CD14-positive monocyte (primary cell): Measurements from ENCODE around the gene DLX5. TPM values are rescaled to one million over a fixed set of nuclear protein-coding genes. Genes with fewer than 3 reads are reported as not detected.

Experiments used
- DNase-seq, 3 donors: peaks; one replicate each; pipeline ENCODE4 v3.0.0-alpha.2; 2011 to 2022
- H2AFZ ChIP-seq: 2 replicates; pipeline ENCODE4 v1.6.0; 2012; ENCODE audit warnings: mild to moderate bottlenecking, low read depth, low read length, inconsistent platforms; ENCODE audit not compliant: insufficient read depth, poor library complexity, severe bottlenecking
- H3K27ac ChIP-seq, 2 donors: 1 replicate in 1 of 2; 2 replicates in 1 of 2; pipeline ENCODE4 v1.5.1; 2012 to 2013; ENCODE audit warnings: low read length in 2 of 2, control low read depth in 1 of 2, inconsistent platforms in 1 of 2, low read depth in 1 of 2, mild to moderate bottlenecking in 1 of 2
- H3K27me3 ChIP-seq, 2 donors: one replicate each; pipeline versions ENCODE4 v1.6.0 to v1.6.1; 2011 to 2013; ENCODE audit warnings: low read length in 2 of 2; ENCODE audit not compliant: control insufficient read depth in 2 of 2, insufficient read depth in 2 of 2
- H3K36me3 ChIP-seq, 2 donors: replicated peaks in 1 of 2; 1 replicate in 1 of 2; 2 replicates in 1 of 2; pipeline versions ENCODE4 v1.5.1 to v1.6.1; 2012 to 2013; ENCODE audit warnings: low read length in 2 of 2, control low read depth in 1 of 2, inconsistent platforms in 1 of 2, mild to moderate bottlenecking in 1 of 2; ENCODE audit not compliant: insufficient read depth in 2 of 2, control insufficient read depth in 1 of 2
- H3K4me1 ChIP-seq, 2 donors: 1 replicate in 1 of 2; 2 replicates in 1 of 2; pipeline versions ENCODE4 v1.5.1 to v1.6.1; 2012 to 2013; ENCODE audit warnings: low read length in 2 of 2, control low read depth in 1 of 2, inconsistent platforms in 1 of 2, mild to moderate bottlenecking in 1 of 2, moderate library complexity in 1 of 2; ENCODE audit not compliant: insufficient read depth in 2 of 2, control insufficient read depth in 1 of 2
- H3K4me2 ChIP-seq: replicated peaks from 2 replicates; pipeline ENCODE3; 2012; ENCODE audit warnings: low read length, moderate library complexity, mild to moderate bottlenecking; ENCODE audit not compliant: poor library complexity, severe bottlenecking; ENCODE audit errors: extremely low read depth
- H3K4me3 ChIP-seq, 3 experiments: fragments of 200-600 bp in 1 of 3; sonication (generic) in 1 of 3; replicated peaks in 1 of 3; 1 replicate in 2 of 3; 2 replicates in 1 of 3; pipeline ENCODE4 v1.5.1; 2011 to 2013; ENCODE audit warnings: low read length in 3 of 3, mild to moderate bottlenecking in 3 of 3, control low read depth in 2 of 3, low read depth in 2 of 3, inconsistent platforms in 1 of 3, moderate library complexity in 1 of 3
- H3K79me2 ChIP-seq: 2 replicates; pipeline ENCODE4 v1.6.0; 2012; ENCODE audit warnings: mild to moderate bottlenecking, control low read depth, inconsistent platforms, low read length, moderate library complexity; ENCODE audit not compliant: insufficient read depth
- H3K9ac ChIP-seq: 2 replicates; pipeline ENCODE4 v1.6.0; 2017; ENCODE audit warnings: low read length, mild to moderate bottlenecking; ENCODE audit not compliant: insufficient read depth, poor library complexity, severe bottlenecking
- H3K9me3 ChIP-seq, 2 donors: replicated peaks in 1 of 2; 1 replicate in 1 of 2; 2 replicates in 1 of 2; pipeline versions ENCODE4 v1.5.1 to v1.6.1; 2012 to 2013; ENCODE audit warnings: low read length in 2 of 2, control low read depth in 1 of 2; ENCODE audit not compliant: control insufficient read depth in 1 of 2, insufficient read depth in 1 of 2
- H4K20me1 ChIP-seq: 2 replicates; pipeline ENCODE4 v1.6.0; 2012; ENCODE audit warnings: mild to moderate bottlenecking, low read length, control low read depth, moderate library complexity; ENCODE audit not compliant: insufficient read depth
- H3K27ac Mint-ChIP-seq, 7 donors: one replicate each; pipeline ENCODE4 v1.8.0; 2020; ENCODE audit warnings: mild to moderate bottlenecking in 7 of 7, mixed read lengths in 7 of 7, moderate library complexity in 6 of 7, inconsistent platforms in 2 of 7
- H3K27me3 Mint-ChIP-seq, 3 donors: one replicate each; pipeline ENCODE4 v1.8.0; 2021 to 2022; ENCODE audit warnings: low read depth in 3 of 3, mild to moderate bottlenecking in 3 of 3, mixed read lengths in 3 of 3, moderate library complexity in 3 of 3, inconsistent platforms in 1 of 3
- H3K36me3 Mint-ChIP-seq, 2 donors: one replicate each; pipeline ENCODE4 v1.8.0; 2020; ENCODE audit warnings: mixed read lengths in 2 of 2, inconsistent platforms in 1 of 2, mild to moderate bottlenecking in 1 of 2
- H3K4me1 Mint-ChIP-seq: one replicate; pipeline ENCODE4 v1.8.0; 2020; ENCODE audit warnings: mild to moderate bottlenecking, mixed read lengths
- H3K4me3 Mint-ChIP-seq, 2 donors: one replicate each; pipeline ENCODE4 v1.8.0; 2020; ENCODE audit warnings: mild to moderate bottlenecking in 2 of 2, mixed read lengths in 2 of 2, moderate library complexity in 1 of 2
- H3K9me3 Mint-ChIP-seq, 7 donors: one replicate each; pipeline ENCODE4 v1.8.0; 2020 to 2022; ENCODE audit warnings: mixed read lengths in 7 of 7, mild to moderate bottlenecking in 6 of 7, moderate library complexity in 6 of 7, inconsistent platforms in 2 of 7
- WGBS: methylation state at CpG from one replicate; pipeline ENCODE4 v1.1.5; 2013; ENCODE audit warnings: missing lambda C conversion rate; ENCODE audit not compliant: insufficient coverage; 5-methylcytosine and 5-hydroxymethylcytosine counted together
- intact Hi-C, 2 donors: fragments of 100-400 bp; cut with micrococcal nuclease; formaldehyde crosslinking; loops; one replicate each; pipeline versions ENCODE4 v1.15.0 to v1.15.1; 2023
- polyA plus RNA-seq, 3 donors: library from polyadenylated mRNA; depleted of rRNA in 1 of 3; unstranded in 2 of 3; stranded (reverse) in 1 of 3; fragments of 300-500 nt in 2 of 3; fragments of >200 nt in 1 of 3; fragmentation: Illumina TruSeq in 2 of 3; gene quantifications; 1 replicate in 2 of 3; 2 replicates in 1 of 3; pipeline ENCODE4 v1.2.3, GENCODE V29; 2012 to 2021
- TF ChIP-seq, protein P1 (sequence below): fragments of 200-600 bp; IDR thresholded peaks from one replicate; pipeline ENCODE4 v1.8.0; 2022; ENCODE audit warnings: antibody characterized with exemption, mild to moderate bottlenecking

DLX5 gene
- polyA plus RNA-seq, 3 donors, result not detected

DNA sequence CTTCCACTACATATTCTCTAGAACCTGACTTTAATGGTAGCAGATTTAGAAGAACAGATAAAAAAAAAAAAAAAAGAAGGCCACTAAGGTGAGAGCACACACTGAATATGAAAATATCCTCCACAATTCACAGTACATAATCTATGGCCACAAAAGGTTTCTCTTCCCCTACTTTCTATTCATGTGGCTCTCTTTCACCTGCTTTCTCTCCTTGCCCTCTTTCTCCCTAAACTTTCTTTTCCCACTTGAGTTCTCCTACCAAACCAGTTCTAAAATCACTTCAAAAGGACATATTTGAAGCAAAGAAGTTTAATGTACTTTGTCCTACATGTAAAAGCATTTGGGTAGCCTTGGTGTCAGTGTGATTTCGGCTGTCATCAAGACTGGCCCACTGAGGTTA lies 37.7 kb downstream of the DLX5 start:
- no peak overlapping the region for H3K9ac ChIP-seq
- H3K36me3 ChIP-seq, result no peaks in the 10 kb centered on the region
- TF ChIP-seq, protein P1, sequence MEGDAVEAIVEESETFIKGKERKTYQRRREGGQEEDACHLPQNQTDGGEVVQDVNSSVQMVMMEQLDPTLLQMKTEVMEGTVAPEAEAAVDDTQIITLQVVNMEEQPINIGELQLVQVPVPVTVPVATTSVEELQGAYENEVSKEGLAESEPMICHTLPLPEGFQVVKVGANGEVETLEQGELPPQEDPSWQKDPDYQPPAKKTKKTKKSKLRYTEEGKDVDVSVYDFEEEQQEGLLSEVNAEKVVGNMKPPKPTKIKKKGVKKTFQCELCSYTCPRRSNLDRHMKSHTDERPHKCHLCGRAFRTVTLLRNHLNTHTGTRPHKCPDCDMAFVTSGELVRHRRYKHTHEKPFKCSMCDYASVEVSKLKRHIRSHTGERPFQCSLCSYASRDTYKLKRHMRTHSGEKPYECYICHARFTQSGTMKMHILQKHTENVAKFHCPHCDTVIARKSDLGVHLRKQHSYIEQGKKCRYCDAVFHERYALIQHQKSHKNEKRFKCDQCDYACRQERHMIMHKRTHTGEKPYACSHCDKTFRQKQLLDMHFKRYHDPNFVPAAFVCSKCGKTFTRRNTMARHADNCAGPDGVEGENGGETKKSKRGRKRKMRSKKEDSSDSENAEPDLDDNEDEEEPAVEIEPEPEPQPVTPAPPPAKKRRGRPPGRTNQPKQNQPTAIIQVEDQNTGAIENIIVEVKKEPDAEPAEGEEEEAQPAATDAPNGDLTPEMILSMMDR, result no peak
- no peaks in the 10 kb centered on the region for H3K36me3 Mint-ChIP-seq
- H3K4me1 ChIP-seq, result no peaks in the 10 kb centered on the region
- H3K27me3 ChIP-seq, result peaks cover 62 to 64% of the 10 kb centered on the region in 2 donors
- H3K4me2 ChIP-seq, result no peak overlapping the region
- no peaks in the 10 kb centered on the region for H3K4me1 Mint-ChIP-seq
- peaks cover 0 to 16% (median 9%) of the 10 kb centered on the region in 7 donors for H3K9me3 Mint-ChIP-seq
- peaks cover 0 to 18% of the 10 kb centered on the region in 2 donors for H3K9me3 ChIP-seq
- H3K4me3 ChIP-seq, result no peak overlapping the region
- no peak for DNase-seq
- H3K27ac ChIP-seq, result no peak overlapping the region
- H4K20me1 ChIP-seq, result no peaks in the 10 kb centered on the region
- intact Hi-C loops, result no loop called here
- peaks cover 46 to 58% (median 55%) of the 10 kb centered on the region in 3 donors for H3K27me3 Mint-ChIP-seq
- no peak overlapping the region for H2AFZ ChIP-seq
- H3K27ac Mint-ChIP-seq, result no peak overlapping the region
- WGBS, result no CpG with 5 or more reads among the region's 1 CpG
- H3K4me3 Mint-ChIP-seq, result peak overlapping the region in 1 of 2 donors; percentile 30
- H3K79me2 ChIP-seq, result no peaks in the 10 kb centered on the region

DNA sequence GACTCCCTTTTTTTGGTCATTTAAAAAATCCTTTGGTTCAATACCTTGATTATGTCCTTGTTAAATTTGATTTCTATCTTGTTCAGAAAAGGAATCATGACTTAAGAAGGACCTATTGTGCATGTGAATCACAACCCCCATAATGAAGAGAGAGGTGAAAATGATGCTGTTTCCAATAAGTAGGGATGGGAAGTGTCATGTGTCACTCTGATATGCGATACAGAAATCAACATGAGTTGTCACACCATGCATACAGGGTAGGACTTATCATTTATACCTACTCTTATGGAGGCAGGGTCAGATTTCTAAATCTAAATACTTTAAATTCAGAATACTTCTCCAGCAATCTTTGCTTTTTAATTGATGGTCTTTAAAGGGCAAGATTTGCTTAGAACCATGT lies 38.6 kb downstream of the DLX5 start:
- H3K4me1 ChIP-seq, result no peaks in the 10 kb centered on the region
- peaks cover 0 to 14% of the 10 kb centered on the region in 2 donors for H3K9me3 ChIP-seq

More for the DNA sequence above, 38.6 kb downstream of the DLX5 start:
- no peaks in the 10 kb centered on the region for H4K20me1 ChIP-seq
- Mint-ChIP-seq H3K36me3 (no peaks in the 10 kb centered on the region), H3K27me3 (peaks cover 43 to 53% (median 50%) of the 10 kb centered on the region in 3 donors), H3K9me3 (peaks cover 0 to 14% (median 7%) of the 10 kb centered on the region in 7 donors), H3K4me3 (no peak overlapping the region), H3K4me1 (no peaks in the 10 kb centered on the region), H3K27ac (no peak overlapping the region)
- intact Hi-C loops, result no loop called here
- no peaks in the 10 kb centered on the region for H3K79me2 ChIP-seq
- TF ChIP-seq, protein P1, result no peak
- no peak overlapping the region for H3K4me3 ChIP-seq
- DNase-seq, result no peak
- no CpG with 5 or more reads among the region's 1 CpG for WGBS
- H3K27me3 ChIP-seq, result peaks cover 53 to 55% of the 10 kb centered on the region in 2 donors
- no peak overlapping the region for H3K4me2 ChIP-seq
- H2AFZ ChIP-seq, result no peak overlapping the region
- no peak overlapping the region for H3K9ac ChIP-seq
- H3K36me3 ChIP-seq, result no peaks in the 10 kb centered on the region
- H3K27ac ChIP-seq, result no peak overlapping the region
